Choroid plexus epithelial cell (primary cell): ENCODE data around the gene FBXW11.

Experiments used
- DNase-seq: peaks from one replicate; pipeline ENCODE4 v3.0.0-alpha.2; 2010; ENCODE audit warnings: low read depth
- H3K4me3 ChIP-seq: 2 replicates; pipeline ENCODE4 v1.5.1; 2011; ENCODE audit warnings: low read depth, mild to moderate bottlenecking, control low read depth, low read length, moderate library complexity
- CTCF ChIP-seq: conservative IDR thresholded peaks from 2 replicates; pipeline ENCODE4 v1.5.1; 2011; ENCODE audit warnings: low read depth, mild to moderate bottlenecking, control low read depth, inconsistent platforms, low read length, moderate library complexity

The FBXW11 gene

GRCh38 chr5:172043865-172044264 lies 37.4 kb upstream of the FBXW11 start:
- no peak for TF ChIP-seq CTCF
- no peak for DNase-seq
- no peak overlapping the region for H3K4me3 ChIP-seq

DNA sequence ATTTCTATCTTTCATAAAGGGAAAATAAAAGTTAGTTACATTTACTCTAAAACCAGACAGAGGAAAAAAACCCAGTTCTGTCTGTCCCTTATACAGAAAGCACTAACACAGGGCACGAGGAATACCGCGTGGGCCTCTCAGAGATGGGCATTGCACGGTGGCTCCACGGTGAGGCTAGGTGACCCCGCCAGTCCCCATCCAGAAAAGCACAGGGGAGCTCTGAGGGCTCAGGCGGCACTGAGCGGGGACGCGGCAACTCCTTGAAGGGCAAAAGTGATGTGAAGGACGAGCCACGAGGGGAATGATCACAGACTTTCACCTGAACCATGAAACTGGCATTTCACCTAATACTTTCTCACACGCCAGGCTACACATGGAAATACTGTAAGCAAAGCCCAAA lies 35.7 kb upstream of the FBXW11 start:
- no peak for DNase-seq
- TF ChIP-seq CTCF = no peak
- no peak overlapping the region for H3K4me3 ChIP-seq

DNA sequence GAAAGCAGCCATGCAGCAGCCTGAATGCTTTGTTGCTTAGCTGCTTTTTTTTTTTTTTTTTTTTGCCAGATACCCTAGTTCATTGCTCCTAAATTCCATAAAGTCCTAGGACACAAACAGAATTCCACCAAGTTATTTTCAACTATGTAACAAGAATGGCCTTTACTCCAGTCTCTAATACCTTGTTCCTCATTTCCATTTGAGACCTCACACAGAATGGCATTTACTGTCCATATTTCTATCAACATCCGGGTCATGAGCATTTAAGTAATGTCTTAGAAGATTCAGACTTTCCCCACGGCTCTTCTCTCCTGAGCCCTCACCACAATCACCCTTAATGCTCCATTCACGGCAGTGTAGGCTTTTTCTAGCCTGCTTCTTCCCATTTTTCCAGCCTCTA lies 31.7 kb upstream of the FBXW11 start:
- no peak for TF ChIP-seq CTCF
- no peak for DNase-seq

GRCh38 chr5:172035049-172035448 lies 28.6 kb upstream of the FBXW11 start:
- H3K4me3 ChIP-seq = no peak overlapping the region
- TF ChIP-seq CTCF = no peak
- DNase-seq = no peak

More for the DNA sequence above, 31.7 kb upstream of the FBXW11 start:
- H3K4me3 ChIP-seq = no peak overlapping the region

DNA sequence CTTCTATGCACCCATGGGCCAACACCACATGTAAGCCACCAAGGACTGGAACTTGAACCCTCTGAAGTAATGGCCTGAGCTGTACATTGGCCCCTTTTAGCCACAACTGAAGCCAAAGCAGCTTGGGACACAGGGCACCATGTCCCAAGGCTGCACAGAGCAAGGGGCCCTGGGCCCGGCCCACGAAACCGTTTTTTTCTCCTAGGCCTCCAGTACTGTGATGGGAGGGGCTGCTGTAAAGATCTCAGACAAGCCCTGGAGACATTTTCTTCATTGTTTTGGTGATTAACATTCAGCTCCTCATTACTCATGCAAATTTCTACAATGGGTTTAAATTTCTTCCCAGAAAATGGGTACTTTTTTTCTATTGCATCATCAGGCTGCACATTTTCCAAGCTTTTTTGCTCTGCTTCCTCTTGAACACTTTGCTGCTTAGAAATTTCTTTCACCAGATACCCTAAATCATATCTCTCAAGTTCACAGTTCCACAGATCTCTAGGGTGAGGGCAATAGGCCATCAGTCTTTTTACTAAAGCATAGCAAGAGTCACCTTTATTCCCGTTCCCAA lies 25.5 kb upstream of the FBXW11 start:
- no peak overlapping the region for H3K4me3 ChIP-seq
- TF ChIP-seq CTCF = no peak
- DNase-seq = no peak

DNA sequence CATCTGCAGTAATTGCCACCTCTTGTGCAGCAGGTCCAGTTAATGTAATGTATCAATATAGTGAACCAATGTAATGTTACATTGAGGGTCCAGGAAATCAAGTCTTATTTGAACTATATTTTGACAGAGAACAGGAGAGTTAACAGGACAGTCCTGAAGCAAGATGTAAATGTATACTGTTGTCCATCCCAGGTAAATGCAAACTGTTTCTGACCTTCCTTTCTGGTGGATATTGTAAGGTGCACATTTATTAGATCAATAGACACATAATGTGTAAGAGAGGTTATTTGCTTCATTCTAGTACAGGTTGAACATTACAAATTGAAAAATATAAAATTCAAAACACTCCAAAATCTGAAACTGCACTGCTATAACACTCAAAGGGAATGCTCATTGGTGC lies 23.4 kb upstream of the FBXW11 start:
- TF ChIP-seq CTCF = no peak
- DNase-seq = no peak
- H3K4me3 ChIP-seq = no peak overlapping the region

GRCh38 chr5:172028167-172028566 lies 21.7 kb upstream of the FBXW11 start:
- H3K4me3 ChIP-seq = no peak overlapping the region
- peak; percentile 49 for DNase-seq
- no peak for TF ChIP-seq CTCF
